RWPE1 (cell line): ENCODE data around the gene ZNF816.
"Not testable (repeated sequence)": the region's sequence is repeated elsewhere in the genome, so short reads cannot be mapped to it uniquely, and the experiment has no call there.

Experiments
- CTCF ChIA-PET: fragments of 350-600 bp; sonication (Branson Sonifier 250); formaldehyde crosslinking; extraction: SDS; loops from one replicate; lab custom pipeline; 2021; lab: Yijun Ruan, JAX
- POLR2A ChIA-PET: fragments of 400-600 bp; formaldehyde crosslinking; extraction: SDS; loops from one replicate; lab custom pipeline; 2020; ENCODE audit warnings: antibody characterized with exemption; ENCODE audit not compliant: low non-redundant PET; lab: Yijun Ruan, JAX
- DNase-seq: peaks from one replicate; pipeline ENCODE4 v3.0.0; 2012; ENCODE audit warnings: low spot score
- H3K27ac ChIP-seq: fragments of 450-650 bp; 2 replicates; pipeline ENCODE4 v1.5.1; 2017
- TF ChIP-seq, protein P1 (sequence below): fragments of 450-650 bp; conservative IDR thresholded peaks from 2 replicates; pipeline ENCODE4 v1.5.1; 2017; ENCODE audit warnings: low read depth, mild to moderate bottlenecking

ZNF816 gene

GRCh38 chr19:52991484-52991883 is 28.8 kb upstream of the ZNF816 start:
- TF ChIP-seq, protein P1, sequence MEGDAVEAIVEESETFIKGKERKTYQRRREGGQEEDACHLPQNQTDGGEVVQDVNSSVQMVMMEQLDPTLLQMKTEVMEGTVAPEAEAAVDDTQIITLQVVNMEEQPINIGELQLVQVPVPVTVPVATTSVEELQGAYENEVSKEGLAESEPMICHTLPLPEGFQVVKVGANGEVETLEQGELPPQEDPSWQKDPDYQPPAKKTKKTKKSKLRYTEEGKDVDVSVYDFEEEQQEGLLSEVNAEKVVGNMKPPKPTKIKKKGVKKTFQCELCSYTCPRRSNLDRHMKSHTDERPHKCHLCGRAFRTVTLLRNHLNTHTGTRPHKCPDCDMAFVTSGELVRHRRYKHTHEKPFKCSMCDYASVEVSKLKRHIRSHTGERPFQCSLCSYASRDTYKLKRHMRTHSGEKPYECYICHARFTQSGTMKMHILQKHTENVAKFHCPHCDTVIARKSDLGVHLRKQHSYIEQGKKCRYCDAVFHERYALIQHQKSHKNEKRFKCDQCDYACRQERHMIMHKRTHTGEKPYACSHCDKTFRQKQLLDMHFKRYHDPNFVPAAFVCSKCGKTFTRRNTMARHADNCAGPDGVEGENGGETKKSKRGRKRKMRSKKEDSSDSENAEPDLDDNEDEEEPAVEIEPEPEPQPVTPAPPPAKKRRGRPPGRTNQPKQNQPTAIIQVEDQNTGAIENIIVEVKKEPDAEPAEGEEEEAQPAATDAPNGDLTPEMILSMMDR = no peak
- POLR2A ChIA-PET = no interaction called here
- DNase-seq = peak; percentile 85
- CTCF ChIA-PET = no interaction called here
- peak overlapping the region; percentile 49; the same call in 1 of the 2 replicates for H3K27ac ChIP-seq

DNA sequence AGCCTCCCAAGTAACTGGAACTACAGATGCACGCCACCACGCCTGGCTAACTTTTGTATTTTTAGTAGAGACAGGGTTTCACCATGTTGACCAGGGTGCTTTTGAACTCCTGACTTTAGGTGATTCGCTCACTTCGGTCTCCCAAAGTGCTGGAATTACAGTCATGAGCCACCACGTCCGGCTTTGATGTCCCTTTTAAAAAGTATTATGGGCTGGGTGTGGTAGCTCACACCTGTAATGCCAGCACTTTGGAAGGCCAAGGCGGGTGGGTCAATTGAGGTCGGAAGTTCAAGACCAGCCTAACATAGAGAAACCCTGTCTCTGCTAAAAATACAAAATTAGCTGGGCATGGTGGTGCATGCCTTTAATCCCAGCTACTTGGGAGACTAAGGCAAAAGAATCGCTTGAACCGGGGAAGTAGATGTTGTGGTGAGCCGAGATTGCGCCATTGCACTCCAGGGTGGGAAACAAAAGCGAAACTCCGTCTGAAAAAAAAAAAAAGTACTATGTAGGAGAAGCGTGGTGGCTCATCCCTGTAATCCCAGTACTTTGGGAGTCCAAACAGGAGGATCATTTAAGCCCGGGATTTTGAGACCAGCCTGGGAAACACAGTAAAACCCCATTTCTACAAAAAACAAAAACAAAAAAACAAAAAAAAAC is 28.2 kb upstream of the ZNF816 start:
- peak overlapping the region; percentile 49; the same call in 1 of the 2 replicates for H3K27ac ChIP-seq
- TF ChIP-seq, protein P1 = no peak
- ChIA-PET CTCF (no interaction called here), POLR2A (no interaction called here)
- DNase-seq = peak; percentile 10

DNA sequence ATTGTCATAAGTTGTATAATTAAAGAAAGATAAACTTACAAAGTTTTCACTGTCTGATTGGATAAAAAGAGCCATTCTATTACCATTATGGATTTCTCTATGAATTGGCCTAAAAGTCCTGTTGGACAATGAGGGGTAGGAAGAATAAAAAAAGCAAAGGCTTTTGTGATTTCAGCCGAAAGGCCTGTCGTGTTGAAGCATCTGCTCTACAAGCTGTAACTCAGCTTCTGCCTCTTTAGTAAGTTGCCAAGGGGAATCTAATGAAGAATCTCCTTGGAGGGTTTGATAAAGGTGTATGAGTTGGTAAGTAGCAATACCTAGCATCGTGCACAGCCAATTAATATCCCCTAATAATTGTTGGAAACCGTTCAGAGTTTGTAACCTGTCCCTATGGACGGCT is 25.8 kb upstream of the ZNF816 start:
- no peak overlapping the region for H3K27ac ChIP-seq
- ChIA-PET POLR2A (no interaction called here), CTCF (interaction anchor here (0.7 kb wide), 1 partner anchor 634 kb away, joined by 3 read pairs; no protein-coding TSS in a partner anchor)
- TF ChIP-seq, protein P1 = no peak
- no peak for DNase-seq

DNA sequence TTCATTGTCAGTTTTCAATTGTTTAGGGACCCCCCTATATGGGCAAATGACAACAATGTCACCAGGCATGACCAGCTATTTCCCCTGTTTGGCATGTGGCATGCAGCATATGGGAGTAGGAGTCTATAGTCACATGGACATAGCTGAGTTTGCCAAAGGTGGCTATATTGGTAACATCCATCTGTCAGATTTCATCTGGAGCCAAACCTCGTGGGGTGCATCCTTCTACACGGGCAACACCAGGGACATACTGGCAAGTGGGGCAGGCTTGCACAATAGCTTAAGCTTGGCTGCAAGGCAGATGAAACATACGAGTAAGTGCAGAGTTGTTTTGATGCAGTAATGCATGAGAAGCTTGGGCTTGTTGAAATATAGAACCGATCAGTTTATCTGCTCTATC is 24.5 kb upstream of the ZNF816 start:
- TF ChIP-seq, protein P1 = no peak
- ChIA-PET POLR2A (no interaction called here), CTCF (no interaction called here)
- H3K27ac ChIP-seq = no peak overlapping the region
- no peak for DNase-seq

- CTCF ChIA-PET = interaction anchor here (0.8 kb wide), 1 partner anchor 649 kb away, joined by 3 read pairs; no protein-coding TSS in a partner anchor
- DNase-seq, POLR2A ChIA-PET, H3K27ac ChIP-seq: not testable (repeated sequence)
Measured at GRCh38 chr19:52983167-52983566, 20.5 kb upstream of the ZNF816 start.

DNA sequence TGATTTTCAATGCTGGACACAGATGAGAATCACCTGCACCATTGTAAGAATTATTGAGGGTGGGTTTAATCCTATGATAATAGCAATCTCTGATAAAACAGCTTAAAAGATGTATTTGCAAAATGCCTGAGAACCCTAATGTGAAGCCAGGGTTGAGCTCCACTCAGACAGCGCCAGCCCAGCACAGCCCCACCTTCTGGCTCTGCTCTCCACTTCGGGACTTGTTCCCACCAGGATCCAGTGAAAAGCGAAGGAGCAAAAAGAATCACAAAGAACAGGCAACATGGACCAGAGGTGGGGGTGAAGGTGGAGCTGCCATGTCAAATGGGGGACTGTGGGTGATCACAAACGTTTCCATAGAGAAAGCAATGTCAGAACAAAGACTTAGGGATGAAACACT is 18.6 kb upstream of the ZNF816 start:
- TF ChIP-seq, protein P1 = no peak
- CTCF ChIA-PET = no interaction called here

DNA sequence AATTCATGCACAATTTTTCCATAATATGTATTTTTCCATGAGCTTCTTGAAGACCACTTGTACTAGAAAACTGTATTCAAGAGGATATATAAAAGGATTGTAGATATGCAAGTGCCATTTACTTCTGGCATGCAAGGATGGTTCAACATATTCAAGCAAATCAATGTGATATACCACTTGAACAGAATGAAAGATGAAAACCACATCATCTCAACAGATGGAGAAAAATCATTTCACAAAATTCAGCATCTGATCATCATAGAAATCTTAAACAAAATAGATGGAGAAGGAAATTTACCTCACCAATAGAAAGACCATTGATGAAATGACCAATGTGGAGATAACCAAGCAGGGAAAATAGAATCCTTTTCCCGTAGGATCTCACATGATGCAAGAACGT is 5.1 kb upstream of the ZNF816 start:
- TF ChIP-seq, protein P1 = no peak
- no peak for DNase-seq
- ChIA-PET POLR2A (no interaction called here), CTCF (no interaction called here)
- no peak overlapping the region for H3K27ac ChIP-seq

More for the DNA sequence above, 18.6 kb upstream of the ZNF816 start:
- no peak overlapping the region for H3K27ac ChIP-seq
- POLR2A ChIA-PET = no interaction called here
- no peak for DNase-seq
